HL-60/S4 treated with retinoic acid at 250 ng/mL for 4 days and 3 days (cell line): ENCODE measurements around the gene TRIM65.
"Not testable (repeated sequence)": the region's sequence is repeated elsewhere in the genome, so short reads cannot be mapped to it uniquely, and the experiment has no call there.

Experiments used
- in situ Hi-C: fragments of 300-500 bp; cut with MboI; formaldehyde crosslinking; loops from 2 replicates; pipeline ENCODE4 v1.7.0; 2022; ENCODE audit warnings: low sequenced_read_pairs

TRIM65 gene

DNA sequence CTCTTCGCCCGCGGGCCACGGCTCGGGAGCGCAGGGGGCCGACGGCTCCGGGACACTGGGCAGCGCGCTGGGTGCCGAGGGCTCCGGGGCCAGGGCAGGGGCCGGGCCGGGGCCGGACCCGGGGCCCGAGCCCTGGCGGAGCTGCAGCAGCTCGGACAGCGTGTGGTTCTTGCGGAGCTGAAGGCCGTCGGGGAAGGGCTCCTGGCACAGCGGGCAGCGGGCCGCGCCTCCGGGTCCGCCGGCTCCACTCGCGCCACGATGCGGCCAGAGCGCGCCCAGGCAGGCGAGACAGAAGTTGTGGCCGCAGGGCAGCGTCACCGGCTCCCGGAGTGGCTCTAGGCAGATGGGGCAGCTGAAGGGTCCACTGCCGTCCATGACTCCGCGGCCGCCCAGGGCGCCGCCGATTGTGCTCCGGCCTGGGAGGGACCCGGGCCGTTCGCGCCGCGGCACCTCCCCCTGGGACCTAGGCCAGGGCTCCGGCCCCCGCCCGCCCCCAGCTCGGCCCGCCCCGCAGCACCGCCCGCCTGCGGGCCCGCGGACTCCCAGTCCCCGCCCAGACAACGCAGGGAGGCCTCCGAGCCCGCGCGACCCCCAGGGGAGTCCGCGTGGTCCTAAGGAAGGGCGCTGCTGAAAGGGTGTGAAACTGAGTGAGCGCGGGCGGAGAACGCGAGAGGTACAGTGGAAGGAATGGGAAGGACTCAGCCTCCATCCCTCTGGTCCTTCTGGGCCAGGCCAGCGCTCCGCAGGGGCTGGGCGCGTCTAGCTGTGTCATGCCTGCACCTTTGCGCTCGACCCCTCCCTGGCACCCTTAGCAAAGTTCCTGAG is 18.4 kb downstream of the TRIM65 start, which contains the start of gene TRIM47:
Gene TRIM47, minus strand, starts transcription at position 408 of the 825 bp plus-strand sequence. Its CDS starts 33 bp downstream, at position 375.
- in situ Hi-C loops = loop anchor here (25.0 kb wide), 1 partner anchor 91 kb away; the partner anchor contains the start of gene UNK

DNA sequence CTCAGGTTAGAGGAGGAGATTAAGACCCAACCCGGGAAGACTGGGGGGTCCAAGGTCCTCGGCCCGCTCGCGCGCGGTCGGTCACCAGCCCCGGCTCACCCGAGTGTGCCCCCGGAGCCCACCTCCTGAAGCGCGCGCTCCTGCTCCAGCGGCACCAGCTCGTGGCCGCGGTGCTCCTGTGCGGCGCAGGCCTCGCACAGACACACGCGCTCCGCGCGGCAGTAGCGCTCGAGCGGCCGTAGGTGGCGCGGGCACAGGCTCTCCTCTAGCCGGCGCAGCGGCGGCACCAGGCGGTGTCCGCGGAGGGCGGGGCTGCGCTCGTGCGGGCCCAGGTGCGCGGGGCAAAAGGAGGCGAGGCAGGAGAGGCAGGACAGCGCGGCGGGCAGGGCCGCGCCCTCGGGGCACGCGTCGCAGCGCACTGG is 19.0 kb downstream of the TRIM65 start:
- in situ Hi-C loops = loop anchor here (25.0 kb wide), 1 partner anchor 90 kb away; the partner anchor contains the start of gene UNK

DNA sequence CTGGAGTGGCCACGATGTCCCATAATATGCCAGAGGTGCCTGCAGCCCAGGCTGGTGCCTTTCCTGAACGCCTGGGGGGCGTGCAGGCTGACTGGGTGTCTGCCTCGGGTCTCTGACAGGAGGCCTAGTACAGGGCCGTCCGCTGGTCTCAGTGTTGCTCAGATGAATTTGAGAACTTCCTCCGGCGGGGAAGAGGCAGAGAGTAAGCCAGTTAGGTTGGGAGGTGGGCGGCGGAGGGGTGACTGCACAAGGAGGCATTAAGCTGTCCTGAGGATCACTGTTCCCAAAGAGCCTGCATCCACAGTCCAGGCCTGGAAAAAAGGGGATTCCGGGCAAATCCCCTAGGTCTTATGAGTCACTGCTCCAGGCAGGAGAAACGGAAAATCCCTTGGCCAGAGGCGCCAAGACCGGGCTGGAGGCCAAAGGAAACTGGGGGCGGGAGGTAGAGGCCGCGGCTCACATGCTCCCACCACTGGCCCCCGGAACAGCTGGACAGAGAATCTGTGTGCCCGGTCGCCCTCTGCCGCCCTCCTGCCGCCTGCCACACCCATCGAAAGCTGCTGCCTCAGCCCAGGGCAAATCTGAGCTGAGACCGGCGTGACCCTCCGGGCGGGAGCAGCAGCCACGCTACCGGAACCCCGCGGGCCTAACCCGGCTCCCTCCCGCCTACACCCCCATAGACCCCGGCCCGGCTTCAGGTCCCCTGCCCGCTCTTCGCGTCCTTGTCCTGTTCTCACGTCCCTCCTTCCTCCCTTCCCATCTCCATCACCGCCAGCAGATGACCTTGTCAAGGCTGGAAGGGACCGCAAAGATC is 19.6 kb downstream of the TRIM65 start:
- in situ Hi-C loops = loop anchor here (25.0 kb wide), 1 partner anchor 90 kb away; the partner anchor contains the start of gene UNK

DNA sequence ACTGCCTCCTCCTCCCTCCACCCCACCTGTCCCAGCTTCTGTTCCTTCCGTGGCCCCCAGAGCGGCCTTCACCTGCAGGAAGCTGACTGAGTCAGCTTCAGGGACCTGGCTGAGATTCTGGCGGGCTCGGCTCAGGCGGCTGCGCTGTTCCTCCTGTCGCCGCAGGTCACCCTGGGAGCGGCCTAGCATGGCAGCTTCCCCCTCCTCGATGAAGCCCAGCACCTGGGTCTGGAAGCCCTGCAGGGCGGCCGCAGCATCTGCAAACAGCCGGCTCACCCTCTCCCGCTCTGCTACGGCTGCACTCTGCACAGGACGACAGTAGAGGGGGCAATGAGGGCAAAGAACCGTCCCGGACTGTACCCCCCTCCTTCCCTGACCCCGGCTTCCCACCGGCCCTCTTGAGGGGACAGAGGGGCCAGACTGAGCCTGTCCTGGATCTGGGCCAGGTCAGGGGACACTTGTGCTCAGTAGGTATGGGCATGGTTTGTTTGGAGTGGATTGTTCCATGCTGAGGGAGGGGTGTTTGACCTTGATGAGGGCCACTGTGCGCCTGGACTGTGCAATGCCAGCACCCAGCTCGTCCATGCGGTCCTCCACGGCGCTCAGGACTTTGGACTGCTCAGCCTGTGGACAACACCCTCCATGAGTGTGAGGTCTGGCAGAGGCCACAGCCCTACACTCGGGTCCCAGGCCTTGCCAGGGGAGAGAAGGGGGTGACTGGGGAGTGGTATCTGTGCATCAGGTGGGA is 20.4 kb downstream of the TRIM65 start:
- in situ Hi-C loops = loop anchor here (25.0 kb wide), 1 partner anchor 89 kb away; the partner anchor contains the start of gene UNK

DNA sequence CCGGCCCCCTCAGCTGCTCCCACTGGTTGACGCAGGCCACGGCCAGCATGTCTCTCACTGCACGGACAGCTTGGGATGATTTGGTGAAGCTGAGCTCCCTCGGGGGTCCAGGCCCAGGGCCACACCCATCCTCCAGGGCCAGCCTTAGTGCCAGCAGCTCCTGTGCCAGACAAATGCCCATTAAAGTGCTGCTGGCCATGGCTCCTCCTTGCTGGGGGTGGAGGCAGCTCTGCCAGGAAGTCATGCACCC is 20.9 kb downstream of the TRIM65 start:
- in situ Hi-C loops = loop anchor here (25.0 kb wide), 1 partner anchor 89 kb away; the partner anchor contains the start of gene UNK

DNA sequence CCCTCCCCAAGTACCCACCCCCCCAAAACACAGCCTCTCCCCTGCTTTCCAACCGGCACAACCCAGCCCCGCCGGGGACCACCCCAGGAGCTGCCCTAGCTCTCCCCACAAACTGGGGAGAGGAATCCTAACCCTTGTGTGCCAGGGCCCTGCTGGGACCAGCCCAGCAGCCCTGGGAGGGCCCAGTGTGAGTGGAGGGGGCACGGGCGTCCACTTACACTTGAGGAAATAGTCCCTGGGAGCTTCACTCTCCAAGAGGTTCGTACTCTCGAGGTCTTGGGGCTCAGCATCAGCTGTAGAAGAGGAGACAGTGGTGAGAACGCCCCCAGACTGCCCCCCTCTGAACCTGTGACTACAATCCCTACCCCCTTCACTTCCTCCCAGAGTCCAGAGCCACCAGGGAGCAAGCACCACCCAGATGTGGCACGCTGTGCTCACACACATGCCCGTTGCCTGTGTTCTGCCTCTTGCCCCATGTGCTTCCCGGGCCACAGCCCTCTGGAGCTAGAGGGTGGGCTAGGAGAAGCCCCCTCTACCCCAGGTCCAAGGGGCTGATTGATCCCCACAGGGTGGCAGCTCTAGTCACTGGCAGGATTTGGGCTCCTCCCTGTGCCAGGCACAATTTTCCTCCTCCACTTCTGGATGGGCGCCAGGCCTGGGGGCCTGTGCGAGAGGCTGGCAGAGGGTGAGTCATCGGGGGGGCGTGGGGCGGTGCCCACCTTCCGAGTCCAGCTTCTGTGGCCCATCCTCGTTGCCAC is 21.4 kb downstream of the TRIM65 start:
- in situ Hi-C loops = loop anchor here (25.0 kb wide), 1 partner anchor 88 kb away; the partner anchor contains the start of gene UNK

DNA sequence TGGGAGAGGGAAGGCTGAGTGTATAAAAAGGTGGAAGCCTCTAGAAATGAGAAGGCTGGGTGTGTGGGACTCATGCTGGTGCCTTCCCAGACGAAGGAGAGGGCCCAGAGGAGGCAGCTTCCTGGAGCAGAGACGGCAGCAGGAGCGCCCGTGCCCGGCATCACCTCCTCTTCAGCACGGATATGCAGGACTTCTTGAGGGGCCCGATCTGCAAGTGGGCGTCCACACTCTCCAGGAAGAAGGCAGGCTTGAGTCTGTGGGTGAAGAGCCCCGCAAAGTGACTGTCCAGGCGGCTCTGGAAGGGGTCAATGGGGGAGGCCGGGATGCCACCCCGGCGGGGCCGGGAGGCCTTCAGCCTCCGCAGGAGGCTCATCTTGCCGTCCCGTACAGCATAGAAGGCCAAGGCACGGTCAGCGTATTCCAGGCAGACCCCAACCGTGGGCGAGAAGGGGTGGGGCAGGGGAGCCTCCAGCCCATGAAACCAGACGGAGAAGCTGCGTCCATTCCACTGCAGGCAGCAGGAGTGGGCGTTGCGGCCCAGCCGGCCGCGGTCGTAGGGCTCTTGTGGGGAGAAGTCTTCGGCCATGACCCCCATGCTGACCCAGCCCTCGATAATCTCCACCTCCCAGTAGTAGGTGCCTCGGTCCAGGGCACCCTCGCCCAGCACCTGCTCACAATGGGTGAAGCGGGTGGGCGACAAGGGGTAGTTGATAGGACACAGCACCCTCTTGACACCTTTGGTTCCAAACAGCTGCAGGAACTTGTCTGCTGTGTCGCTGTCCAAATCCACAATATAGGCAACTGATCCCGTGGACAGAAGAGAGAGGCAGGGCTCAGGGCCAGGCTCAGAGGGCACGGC is 22.2 kb downstream of the TRIM65 start:
- in situ Hi-C loops = loop anchor here (25.0 kb wide), 1 partner anchor 87 kb away; the partner anchor contains the start of gene UNK

DNA sequence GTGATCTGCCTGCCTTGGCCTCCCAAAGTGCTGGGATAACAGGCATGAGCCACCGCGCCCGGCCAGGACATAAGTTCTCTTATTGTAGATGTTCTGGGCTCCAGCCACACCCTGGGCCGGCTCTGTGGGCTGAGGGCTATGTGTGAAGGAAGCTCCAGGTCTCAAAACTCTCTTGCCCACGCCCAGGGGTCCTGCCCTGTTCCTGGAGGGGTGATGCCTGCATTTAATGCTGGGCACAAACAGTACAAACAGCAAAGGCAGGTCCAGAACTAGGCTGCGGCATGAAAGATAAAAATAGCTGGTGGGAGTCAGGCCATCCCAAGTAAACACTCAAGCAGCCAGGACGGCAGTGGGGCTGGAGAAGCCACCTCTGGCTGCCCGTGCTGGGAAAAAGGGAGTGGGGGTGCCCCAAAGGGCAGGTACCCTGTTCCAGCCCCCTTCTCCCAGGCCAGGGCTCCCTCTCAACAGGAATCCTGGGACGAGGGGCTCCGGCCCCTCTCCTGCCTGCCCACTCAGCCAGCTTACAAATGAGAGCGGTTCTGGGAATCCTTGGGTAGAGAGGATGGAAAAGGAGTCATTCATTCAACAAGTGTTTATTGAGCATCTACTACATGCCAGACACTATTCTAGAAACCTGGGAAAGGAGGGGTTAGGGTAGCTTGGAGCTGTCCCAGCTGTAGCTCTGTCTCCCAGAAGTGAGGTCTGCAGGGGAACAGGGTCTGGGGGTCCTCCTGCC is 23.0 kb downstream of the TRIM65 start:
- in situ Hi-C loops = no loop called here

DNA sequence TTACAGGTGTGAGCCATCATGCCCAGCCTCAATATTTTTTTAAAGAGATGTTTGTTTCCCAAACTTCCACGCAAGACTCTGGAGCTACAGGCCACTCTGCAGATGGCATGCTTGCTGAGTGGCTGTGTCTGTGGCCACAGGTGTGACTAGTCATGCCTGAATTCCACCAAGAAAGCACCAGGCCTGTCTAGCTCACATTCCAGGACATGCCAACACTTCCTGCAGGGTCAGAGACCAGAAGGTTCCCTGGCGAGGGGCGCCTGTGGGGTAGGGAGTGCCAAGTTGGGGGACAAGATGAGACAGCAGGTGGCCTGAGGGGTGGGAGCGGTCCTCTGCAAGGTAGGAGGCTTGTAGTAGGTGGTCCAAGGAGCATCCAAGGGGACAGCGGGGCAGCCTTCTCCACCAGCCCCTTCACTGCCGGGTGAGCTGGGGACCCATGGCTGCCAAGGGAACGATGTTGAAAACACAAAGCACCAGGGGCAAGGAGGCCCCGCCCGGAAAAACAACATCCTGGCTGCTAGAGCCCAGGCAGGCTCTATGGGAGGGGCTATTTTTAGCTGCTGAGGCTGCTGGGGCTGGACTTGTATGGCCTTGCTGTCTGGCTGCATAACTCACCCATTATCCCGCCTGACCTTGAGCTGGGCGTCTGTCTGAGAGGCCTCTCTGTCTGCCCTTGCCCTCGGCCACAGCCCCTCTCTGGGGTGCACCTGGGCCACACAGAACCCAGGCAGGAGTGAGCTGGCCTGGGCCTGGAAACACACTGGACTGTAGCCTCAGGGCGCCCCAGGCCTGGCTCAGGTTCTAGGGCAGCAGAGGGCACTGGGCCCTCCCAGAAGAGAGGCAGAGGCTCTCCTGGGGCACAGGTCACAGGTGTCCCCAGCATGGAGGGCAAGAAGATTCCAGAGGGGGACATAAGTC is 24.1 kb downstream of the TRIM65 start:
- in situ Hi-C loops = no loop called here

DNA sequence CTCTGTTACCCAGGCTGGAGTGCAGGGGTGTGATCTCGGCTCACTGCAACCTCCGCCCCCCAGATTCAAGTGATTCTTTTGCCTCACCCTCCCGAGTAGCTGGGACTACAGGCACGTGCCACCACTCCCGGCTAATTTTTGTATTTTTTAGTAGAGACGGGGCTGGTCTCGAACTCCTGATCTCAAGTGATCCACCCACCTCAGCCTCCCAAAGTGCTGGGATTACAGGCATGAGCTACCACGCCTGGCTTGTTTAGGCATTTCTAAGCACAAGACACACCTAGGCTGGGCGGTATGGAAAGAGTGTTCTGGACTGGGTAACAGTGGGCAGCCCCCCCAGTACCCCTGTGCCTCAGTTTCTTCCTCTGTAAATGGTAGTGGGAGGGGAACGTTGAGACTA is 26.5 kb downstream of the TRIM65 start:
- in situ Hi-C loops = not testable (repeated sequence)

DNA sequence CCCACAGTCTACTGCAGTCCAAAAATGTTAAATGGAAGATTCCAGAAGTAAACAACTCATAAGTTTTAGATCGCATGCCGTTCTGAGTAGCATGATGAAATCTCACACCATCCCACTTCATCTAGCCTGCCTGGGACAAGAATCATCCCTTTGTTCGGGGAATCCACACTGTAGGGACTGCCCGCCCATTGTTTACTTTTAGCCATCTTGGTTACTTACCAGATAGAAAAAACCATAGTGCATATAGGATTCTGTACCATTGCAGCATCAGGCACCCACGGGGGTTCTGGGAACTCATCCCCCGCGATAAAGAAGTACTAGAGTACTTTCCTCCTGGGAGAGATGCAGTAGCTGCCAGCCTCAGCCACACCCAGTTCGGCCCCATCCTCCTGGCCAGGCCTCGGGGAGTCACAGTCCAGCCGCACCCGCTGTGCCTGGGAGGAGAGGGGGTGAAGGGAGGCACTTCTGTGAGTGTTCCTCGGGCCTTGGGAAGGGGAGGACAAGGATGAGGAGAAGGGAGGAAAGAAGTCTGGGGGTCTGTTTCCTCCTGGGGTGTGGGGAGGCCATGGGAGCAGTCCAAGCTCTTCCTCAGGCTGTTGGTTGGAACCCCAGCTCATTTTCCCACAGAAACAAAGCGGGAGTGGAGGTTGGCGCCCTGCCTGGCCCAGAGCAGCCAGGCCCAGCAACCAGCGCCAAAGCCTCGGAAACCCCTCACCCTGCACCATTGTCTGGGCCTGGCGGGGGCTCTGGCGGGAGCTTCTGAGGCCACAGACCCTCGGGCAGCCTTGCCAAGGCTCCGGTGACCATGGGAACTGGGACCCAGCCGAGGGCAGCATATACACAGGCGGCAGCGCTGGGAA is 27.2 kb downstream of the TRIM65 start:
- in situ Hi-C loops = no loop called here

DNA sequence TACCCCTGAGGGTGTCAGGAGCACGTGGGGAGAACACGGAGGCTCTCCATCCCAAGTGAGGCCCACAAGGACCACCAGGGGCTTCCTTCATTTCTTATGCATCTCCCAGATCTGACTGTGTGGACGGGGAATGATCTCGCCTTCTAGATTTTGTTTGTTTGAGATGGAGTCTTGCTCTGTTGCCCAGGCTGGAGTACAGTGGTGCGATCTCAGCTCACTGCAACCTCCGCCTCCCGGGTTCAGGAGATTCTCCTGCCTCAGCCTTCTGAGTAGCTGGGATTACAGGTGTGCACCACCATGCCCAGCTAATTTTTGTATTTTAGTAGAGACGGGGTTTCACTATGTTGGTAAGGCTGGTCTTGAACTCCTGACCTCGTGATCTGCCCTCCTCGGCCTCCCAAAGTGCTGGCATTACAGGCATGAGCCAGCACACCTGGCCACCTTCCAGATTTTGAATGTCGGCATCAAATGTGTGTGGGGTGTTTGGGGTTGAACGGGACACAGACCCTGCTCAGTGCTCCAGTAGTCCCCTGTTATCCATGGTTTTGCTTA is 27.9 kb downstream of the TRIM65 start:
- in situ Hi-C loops = not testable (repeated sequence)

DNA sequence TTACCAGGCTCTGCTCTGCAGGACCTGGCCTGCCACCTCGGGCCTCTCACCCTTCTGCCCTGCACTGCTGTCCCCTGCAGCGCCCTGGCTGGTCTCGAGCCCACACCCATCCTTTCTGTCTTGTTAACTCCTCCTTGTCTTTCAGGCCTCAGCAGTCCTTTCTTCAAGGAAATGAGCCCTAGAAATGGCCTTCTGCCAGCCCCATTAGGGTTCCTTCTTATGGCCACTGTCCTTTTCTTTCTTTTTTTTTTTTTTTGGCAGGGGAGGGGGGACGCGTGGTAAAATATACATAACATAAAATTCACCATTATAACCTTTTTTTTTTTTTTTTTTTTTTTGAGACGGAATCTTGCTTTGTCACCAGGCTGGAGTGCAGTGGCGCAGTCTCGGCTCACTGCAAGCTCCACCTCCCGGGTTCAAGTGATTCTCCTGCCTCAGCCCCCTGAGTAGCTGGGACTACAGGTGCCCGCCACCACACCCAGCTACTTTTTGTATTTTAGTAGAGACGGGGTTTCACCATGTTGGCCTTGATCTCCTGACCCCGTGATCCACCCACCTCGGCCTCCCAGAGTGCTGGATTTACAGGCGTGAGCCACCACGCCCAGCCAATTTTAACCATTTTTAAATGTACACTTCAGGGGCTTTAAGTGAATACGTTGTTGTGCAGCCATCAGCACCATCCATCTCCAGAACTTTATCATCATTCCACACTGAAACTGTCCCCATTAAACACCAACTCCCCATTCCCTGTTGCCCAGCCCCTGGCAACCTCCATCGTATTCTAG is 31.2 kb downstream of the TRIM65 start:
- in situ Hi-C loops = not testable (repeated sequence)

DNA sequence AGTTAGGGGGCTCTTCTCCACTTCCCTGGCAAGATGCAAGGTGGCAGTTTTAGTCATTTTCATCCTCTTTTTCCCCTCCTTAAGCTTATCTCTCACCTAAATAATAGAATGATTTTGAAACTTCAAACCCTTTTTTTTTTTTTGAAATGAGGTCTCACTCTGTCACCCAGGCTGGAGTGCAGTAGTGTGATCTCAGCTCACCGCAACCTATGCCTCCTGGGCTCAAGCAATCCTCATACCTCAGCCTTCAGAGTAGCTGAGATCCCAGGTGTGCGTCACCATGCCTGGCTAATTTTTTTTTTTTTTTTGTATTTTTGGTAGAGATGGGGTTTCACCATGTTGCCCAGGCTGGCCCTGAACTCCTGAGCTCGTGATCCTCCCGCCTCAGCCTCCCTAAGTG is 31.9 kb downstream of the TRIM65 start:
- in situ Hi-C loops = not testable (repeated sequence)

DNA sequence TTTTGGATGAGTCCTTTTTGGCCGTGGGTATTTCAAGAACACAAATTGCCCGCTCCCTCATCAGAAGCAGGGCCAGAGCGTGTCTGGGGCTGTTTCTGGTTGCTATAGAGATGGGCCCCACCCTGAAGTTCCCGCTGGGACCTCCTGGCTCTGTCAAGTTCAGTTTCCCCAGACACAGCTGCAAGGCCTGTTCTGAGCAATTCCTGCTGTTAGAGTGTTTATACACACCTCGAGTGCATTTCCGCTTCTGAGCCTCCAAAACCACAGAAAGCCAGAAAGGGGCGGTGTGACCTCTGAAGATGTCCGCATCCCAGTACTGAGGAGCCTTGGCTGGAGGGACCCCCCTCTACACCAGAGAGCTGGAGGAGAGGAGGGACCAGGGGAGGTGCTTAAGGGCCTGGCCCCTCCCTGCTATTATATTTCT is 32.3 kb downstream of the TRIM65 start:
- in situ Hi-C loops = no loop called here
